Colonic mucosa (tissue), 4 donors: ENCODE results near the gene MED15. TPM values are rescaled to one million over a fixed set of nuclear protein-coding genes. Genes with fewer than 3 reads are reported as not detected.

ENCODE experiments used
- DNase-seq: peaks from one replicate; pipeline ENCODE4 v3.0.0-alpha.2; 2020
- H3K27ac ChIP-seq: fragments of 200-600 bp; one replicate; pipeline ENCODE4 v1.8.0; 2021
- H3K27me3 ChIP-seq: fragments of 200-600 bp; one replicate; pipeline ENCODE4 v1.8.0; 2021
- H3K36me3 ChIP-seq: fragments of 200-600 bp; one replicate; pipeline ENCODE4 v1.8.0; 2021
- H3K4me1 ChIP-seq: fragments of 200-600 bp; one replicate; pipeline ENCODE4 v1.8.0; 2021; ENCODE audit warnings: mild to moderate bottlenecking
- H3K4me3 ChIP-seq: fragments of 200-600 bp; one replicate; pipeline ENCODE4 v1.8.0; 2021
- H3K9ac ChIP-seq, 2 donors: one replicate each; pipeline ENCODE4 v1.7.0; 2013; ENCODE audit warnings: control low read depth in 2 of 2, low read depth in 2 of 2, low read length in 2 of 2
- H3K9me3 ChIP-seq: fragments of 200-600 bp; one replicate; pipeline ENCODE4 v1.8.0; 2021
- intact Hi-C: fragments of 100-400 bp; cut with DNase I; formaldehyde crosslinking; loops from one replicate; pipeline ENCODE4 v1.14.1; 2022
- total RNA-seq, 2 donors: library from RNA; stranded (reverse); fragmentation: NEBNext Ultra II Directional in 1 of 2; extraction: Animal tissue kit (Norgen Biotek cat#: 25700) in 1 of 2; gene quantifications; one replicate each; pipeline ENCODE4 v1.2.1, GENCODE V29; 2021
- TF ChIP-seq, protein P1 (sequence below): fragments of 200-600 bp; IDR thresholded peaks from one replicate; pipeline ENCODE4 v1.8.0; 2022; ENCODE audit warnings: antibody characterized with exemption, mild to moderate bottlenecking
- donor health status: healthy.
- donor health status: DM: no; HTN: no; CAD: no.
- donor health status: DM: no; HTN: no; CAD: no.

Gene MED15
- total RNA-seq, 2 donors from 2014 or later = 93.1 to 102 TPM

- H3K4me3 ChIP-seq = no peak overlapping the region
- TF ChIP-seq, protein P1, sequence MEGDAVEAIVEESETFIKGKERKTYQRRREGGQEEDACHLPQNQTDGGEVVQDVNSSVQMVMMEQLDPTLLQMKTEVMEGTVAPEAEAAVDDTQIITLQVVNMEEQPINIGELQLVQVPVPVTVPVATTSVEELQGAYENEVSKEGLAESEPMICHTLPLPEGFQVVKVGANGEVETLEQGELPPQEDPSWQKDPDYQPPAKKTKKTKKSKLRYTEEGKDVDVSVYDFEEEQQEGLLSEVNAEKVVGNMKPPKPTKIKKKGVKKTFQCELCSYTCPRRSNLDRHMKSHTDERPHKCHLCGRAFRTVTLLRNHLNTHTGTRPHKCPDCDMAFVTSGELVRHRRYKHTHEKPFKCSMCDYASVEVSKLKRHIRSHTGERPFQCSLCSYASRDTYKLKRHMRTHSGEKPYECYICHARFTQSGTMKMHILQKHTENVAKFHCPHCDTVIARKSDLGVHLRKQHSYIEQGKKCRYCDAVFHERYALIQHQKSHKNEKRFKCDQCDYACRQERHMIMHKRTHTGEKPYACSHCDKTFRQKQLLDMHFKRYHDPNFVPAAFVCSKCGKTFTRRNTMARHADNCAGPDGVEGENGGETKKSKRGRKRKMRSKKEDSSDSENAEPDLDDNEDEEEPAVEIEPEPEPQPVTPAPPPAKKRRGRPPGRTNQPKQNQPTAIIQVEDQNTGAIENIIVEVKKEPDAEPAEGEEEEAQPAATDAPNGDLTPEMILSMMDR = no peak
- H3K9ac ChIP-seq = no peak overlapping the region
- H3K36me3 ChIP-seq = no peaks in the 10 kb centered on the region
- intact Hi-C loops = no loop called here
- DNase-seq = no peak
- no peak overlapping the region for H3K27ac ChIP-seq
- no peaks in the 10 kb centered on the region for H3K27me3 ChIP-seq
- no peaks in the 10 kb centered on the region for H3K4me1 ChIP-seq
- H3K9me3 ChIP-seq = no peaks in the 10 kb centered on the region
Observed at GRCh38 chr22:20627432-20627831, 120.0 kb downstream of the MED15 start.

DNA sequence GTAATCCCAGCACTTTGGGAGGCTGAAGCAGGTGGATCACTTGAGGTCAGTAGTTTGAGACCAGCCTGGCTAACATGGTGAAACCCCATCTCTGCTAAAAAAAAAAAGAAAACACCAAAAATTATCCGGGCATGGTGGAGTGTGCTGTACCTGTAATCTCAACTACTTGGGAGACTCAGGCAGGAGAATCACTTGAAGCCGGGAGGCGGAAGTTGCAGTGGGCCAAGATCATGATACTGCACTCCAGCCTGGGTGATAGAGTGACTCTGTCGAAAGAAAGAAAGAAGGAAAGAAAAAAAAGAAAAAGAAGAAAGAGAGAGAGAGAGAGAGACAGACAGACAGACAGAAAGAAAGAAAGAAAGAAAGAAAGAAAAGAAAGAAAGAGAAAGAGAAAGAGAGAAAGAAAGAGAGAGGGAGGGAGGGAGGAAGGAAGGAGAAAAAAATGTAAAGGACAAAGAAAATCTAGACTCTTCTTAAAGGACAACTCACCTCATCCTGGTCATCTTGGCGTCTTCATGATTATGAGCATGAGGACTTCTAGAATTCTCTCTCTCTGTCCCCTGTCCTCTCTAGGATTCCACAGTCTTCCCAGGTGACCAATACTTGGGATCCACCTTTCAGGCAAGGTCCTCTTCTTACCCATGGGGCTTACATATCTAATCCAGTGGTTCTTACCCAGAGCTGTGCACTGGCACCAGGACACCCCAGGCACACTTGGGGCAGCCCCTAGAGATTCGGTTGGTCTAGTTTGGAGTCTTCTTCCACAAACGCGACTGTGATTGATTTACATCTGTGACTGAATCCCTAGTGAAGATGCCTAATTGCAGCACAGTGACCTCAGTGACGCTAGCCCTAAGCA, 120.9 kb downstream of the MED15 start:
- Histone ChIP-seq H3K9ac (no peak overlapping the region), H3K27me3 (no peaks in the 10 kb centered on the region), H3K4me1 (no peaks in the 10 kb centered on the region), H3K27ac (no peak overlapping the region), H3K4me3 (no peak overlapping the region), H3K9me3 (no peaks in the 10 kb centered on the region), H3K36me3 (no peaks in the 10 kb centered on the region)
- TF ChIP-seq, protein P1 = no peak
- intact Hi-C loops = no loop called here
- no peak for DNase-seq

DNA sequence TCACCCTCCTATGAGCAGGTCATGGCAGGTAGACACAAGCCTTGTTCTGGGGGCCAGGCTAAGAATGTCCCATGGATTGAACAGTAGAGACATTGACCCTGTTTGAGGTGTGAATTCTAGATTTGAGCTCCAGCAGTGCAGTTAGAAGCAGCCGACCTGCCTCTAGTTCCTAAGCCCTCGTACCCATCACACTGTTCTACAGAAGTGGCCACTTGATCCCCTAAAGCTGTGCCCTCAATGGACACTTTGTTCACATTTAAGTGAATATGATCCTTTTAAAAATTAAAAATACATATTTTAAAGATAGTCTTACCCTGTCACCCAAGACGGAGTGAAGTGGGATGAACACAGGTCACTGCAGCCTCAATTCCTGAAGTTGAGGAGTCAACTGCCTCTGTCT, 122.0 kb downstream of the MED15 start:
- no peak for DNase-seq
- no peak overlapping the region for H3K27ac ChIP-seq
- H3K9me3 ChIP-seq = no peaks in the 10 kb centered on the region
- intact Hi-C loops = no loop called here
- no peaks in the 10 kb centered on the region for H3K4me1 ChIP-seq
- TF ChIP-seq, protein P1 = no peak
- H3K9ac ChIP-seq = no peak overlapping the region
- H3K27me3 ChIP-seq = no peaks in the 10 kb centered on the region
- H3K4me3 ChIP-seq = no peak overlapping the region
- H3K36me3 ChIP-seq = no peaks in the 10 kb centered on the region

- Histone ChIP-seq H3K9ac (no peak overlapping the region), H3K9me3 (no peaks in the 10 kb centered on the region), H3K27ac (no peak overlapping the region), H3K36me3 (no peaks in the 10 kb centered on the region), H3K4me1 (no peaks in the 10 kb centered on the region), H3K27me3 (no peaks in the 10 kb centered on the region), H3K4me3 (no peak overlapping the region)
- TF ChIP-seq, protein P1 = no peak
- DNase-seq = no peak
- intact Hi-C loops = no loop called here
Observed at GRCh38 chr22:20630873-20631617, 123.6 kb downstream of the MED15 start.

DNA sequence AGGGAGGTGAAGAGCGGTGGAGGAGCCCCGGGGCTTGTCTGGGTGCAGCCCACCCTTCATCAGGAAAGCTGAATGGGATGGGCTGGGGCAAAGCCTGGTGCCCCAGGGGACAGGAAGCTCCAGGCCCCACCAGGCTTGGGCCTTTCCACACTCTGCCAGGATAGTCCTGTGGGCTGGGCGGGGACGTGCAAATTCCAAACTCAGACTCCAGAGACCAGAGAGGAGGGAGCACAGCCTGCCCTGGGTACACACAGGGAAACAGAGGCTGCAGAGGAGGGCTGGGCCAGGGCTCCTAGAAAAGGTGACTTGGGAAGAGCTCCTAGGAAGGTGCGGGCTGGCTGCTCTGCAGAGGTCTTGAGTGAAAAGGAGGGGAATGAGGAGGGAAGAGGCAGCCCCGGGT, 124.7 kb downstream of the MED15 start:
- Histone ChIP-seq H3K27me3 (no peaks in the 10 kb centered on the region), H3K27ac (no peak overlapping the region), H3K9ac (no peak overlapping the region), H3K4me1 (no peaks in the 10 kb centered on the region), H3K9me3 (no peaks in the 10 kb centered on the region), H3K36me3 (no peaks in the 10 kb centered on the region), H3K4me3 (no peak overlapping the region)
- no peak for DNase-seq
- intact Hi-C loops = no loop called here
- TF ChIP-seq, protein P1 = no peak
